ENCODE results near the gene RITA1.
"Not testable (repeated sequence)": the region's sequence is repeated elsewhere in the genome, so short reads cannot be mapped to it uniquely, and the experiment has no call there.

Gene RITA1

GRCh38 chr12:113204804-113205203, 19.3 kb downstream of the RITA1 start:
- no peak for DNase-seq
- Histone ChIP-seq H2BK15ac (ENCODE audit: low read depth, poor library complexity, severe bottlenecking) (no peak overlapping the region), H3K18ac (ENCODE audit: low read depth in 1 of 2, low read length in 2 of 2) (no peak overlapping the region), H2BK5ac (ENCODE audit: low read depth, low read length, poor library complexity, severe bottlenecking) (no peak overlapping the region), H3K27me3 (ENCODE audit: control insufficient read depth in 1 of 2, insufficient read depth in 1 of 2, low read length in 2 of 2) (no peaks in the 10 kb centered on the region), H3K4me3 (ENCODE audit: insufficient read depth in 1 of 2, low read depth in 1 of 2, low read length in 2 of 2) (no peak overlapping the region), H3K36me3 (ENCODE audit: control insufficient read depth in 1 of 2, insufficient read depth in 2 of 2, low read depth in 1 of 2, low read length in 2 of 2) (peaks cover 0 to 4% of the 10 kb centered on the region in 2 experiments), H4K8ac (ENCODE audit: low read length) (no peak overlapping the region), H3K9me3 (ENCODE audit: control insufficient read depth, low read length) (no peaks in the 10 kb centered on the region), H3K27ac (ENCODE audit: low read length, poor library complexity, severe bottlenecking) (no peak overlapping the region), H2BK12ac (ENCODE audit: low read length in 2 of 2) (no peak overlapping the region), H3K4me1 (ENCODE audit: control insufficient read depth, insufficient read depth, low read depth, low read length) (peaks cover 8% of the 10 kb centered on the region), H3K79me1 (replicated peaks; ENCODE audit: low read length, poor library complexity, severe bottlenecking) (no peaks in the 10 kb centered on the region), H3K9ac (ENCODE audit: low read length) (no peak overlapping the region), H3K4ac (ENCODE audit: low read depth in 1 of 2, low read length in 2 of 2) (no peak overlapping the region), H3K23ac (ENCODE audit: low read length in 2 of 2) (no peak overlapping the region), H3K14ac (ENCODE audit: low read length in 2 of 2) (no peak overlapping the region), H4K91ac (ENCODE audit: low read length) (no peak overlapping the region), H2BK120ac (ENCODE audit: low read depth, low read length) (no peak overlapping the region), H2AK5ac (ENCODE audit: low read length, severe bottlenecking) (no peak overlapping the region), H3K4me2 (ENCODE audit: low read length, poor library complexity, severe bottlenecking) (no peak overlapping the region), H2AFZ (ENCODE audit: low read depth, low read length) (no peak overlapping the region)
- 92% methylated on average over 3 of the region's 3 CpGs for WGBS

- peak overlapping the region in 1 of 2 experiments; percentile 25 for H3K18ac ChIP-seq (ENCODE audit: low read depth in 1 of 2, low read length in 2 of 2)
- not testable (repeated sequence) for H3K4me3 ChIP-seq (ENCODE audit: insufficient read depth in 1 of 2, low read depth in 1 of 2, low read length in 2 of 2); H3K4me2 ChIP-seq (ENCODE audit: low read length, poor library complexity, severe bottlenecking); H2BK15ac ChIP-seq (ENCODE audit: low read depth, poor library complexity, severe bottlenecking); H3K9ac ChIP-seq (ENCODE audit: low read length); H3K27ac ChIP-seq (ENCODE audit: low read length, poor library complexity, severe bottlenecking); H2AFZ ChIP-seq (ENCODE audit: low read depth, low read length); H3K9me3 ChIP-seq (ENCODE audit: control insufficient read depth, low read length); H3K4ac ChIP-seq (ENCODE audit: low read depth in 1 of 2, low read length in 2 of 2); H3K14ac ChIP-seq (ENCODE audit: low read length in 2 of 2); H3K27me3 ChIP-seq (ENCODE audit: control insufficient read depth in 1 of 2, insufficient read depth in 1 of 2, low read length in 2 of 2); H3K23ac ChIP-seq (ENCODE audit: low read length in 2 of 2); H2BK12ac ChIP-seq (ENCODE audit: low read length in 2 of 2); H4K8ac ChIP-seq (ENCODE audit: low read length); H3K36me3 ChIP-seq (ENCODE audit: control insufficient read depth in 1 of 2, insufficient read depth in 2 of 2, low read depth in 1 of 2, low read length in 2 of 2); H3K4me1 ChIP-seq (ENCODE audit: control insufficient read depth, insufficient read depth, low read depth, low read length); H2BK5ac ChIP-seq (ENCODE audit: low read depth, low read length, poor library complexity, severe bottlenecking); H2AK5ac ChIP-seq (ENCODE audit: low read length, severe bottlenecking); H3K79me1 ChIP-seq (replicated peaks; ENCODE audit: low read length, poor library complexity, severe bottlenecking); H2BK120ac ChIP-seq (ENCODE audit: low read depth, low read length); DNase-seq
- WGBS: 100% methylated on average over 5 of the region's 5 CpGs
- peak overlapping the region; percentile 32 for H4K91ac ChIP-seq (ENCODE audit: low read length)
These were observed 21.3 kb downstream of the RITA1 start for GRCh38 chr12:113206802-113207201.

- no peak overlapping the region for H3K23ac ChIP-seq (ENCODE audit: low read length in 2 of 2)
- WGBS: 71% methylated on average over 6 of the region's 6 CpGs
- peak; percentile 37 for DNase-seq
- H2AK5ac ChIP-seq (ENCODE audit: low read length, severe bottlenecking): no peak overlapping the region
- H3K4me3 ChIP-seq (ENCODE audit: insufficient read depth in 1 of 2, low read depth in 1 of 2, low read length in 2 of 2): no peak overlapping the region
- no peak overlapping the region for H2BK120ac ChIP-seq (ENCODE audit: low read depth, low read length)
- H3K36me3 ChIP-seq (ENCODE audit: control insufficient read depth in 1 of 2, insufficient read depth in 2 of 2, low read depth in 1 of 2, low read length in 2 of 2): no peaks in the 10 kb centered on the region
- no peaks in the 10 kb centered on the region for H3K4me1 ChIP-seq (ENCODE audit: control insufficient read depth, insufficient read depth, low read depth, low read length)
- no peaks in the 10 kb centered on the region for H3K27me3 ChIP-seq (ENCODE audit: control insufficient read depth in 1 of 2, insufficient read depth in 1 of 2, low read length in 2 of 2)
- no peak overlapping the region for H3K4me2 ChIP-seq (ENCODE audit: low read length, poor library complexity, severe bottlenecking)
- H3K27ac ChIP-seq (ENCODE audit: low read length, poor library complexity, severe bottlenecking): no peak overlapping the region
- no peak overlapping the region for H3K9ac ChIP-seq (ENCODE audit: low read length)
- H2BK15ac ChIP-seq (ENCODE audit: low read depth, poor library complexity, severe bottlenecking): no peak overlapping the region
- H3K9me3 ChIP-seq (ENCODE audit: control insufficient read depth, low read length): no peaks in the 10 kb centered on the region
- H2AFZ ChIP-seq (ENCODE audit: low read depth, low read length): no peak overlapping the region
- peak overlapping the region; percentile 20 to 74 for H2BK12ac ChIP-seq (ENCODE audit: low read length in 2 of 2)
- no peak overlapping the region for H2BK5ac ChIP-seq (ENCODE audit: low read depth, low read length, poor library complexity, severe bottlenecking)
- H3K18ac ChIP-seq (ENCODE audit: low read depth in 1 of 2, low read length in 2 of 2): peak overlapping the region in 1 of 2 experiments; percentile 22
- H3K4ac ChIP-seq (ENCODE audit: low read depth in 1 of 2, low read length in 2 of 2): peak overlapping the region in 1 of 2 experiments; percentile 30
- H4K91ac ChIP-seq (ENCODE audit: low read length): no peak overlapping the region
- H3K79me1 ChIP-seq (replicated peaks; ENCODE audit: low read length, poor library complexity, severe bottlenecking): no peaks in the 10 kb centered on the region
- no peak overlapping the region for H3K14ac ChIP-seq (ENCODE audit: low read length in 2 of 2)
- no peak overlapping the region for H4K8ac ChIP-seq (ENCODE audit: low read length)
These were observed 22.1 kb downstream of the RITA1 start for GRCh38 chr12:113207613-113208040.

- Histone ChIP-seq H3K9ac (ENCODE audit: low read length) (no peak overlapping the region), H2BK120ac (ENCODE audit: low read depth, low read length) (no peak overlapping the region), H3K18ac (ENCODE audit: low read depth in 1 of 2, low read length in 2 of 2) (peak overlapping the region; percentile 22 to 58), H3K27me3 (ENCODE audit: control insufficient read depth in 1 of 2, insufficient read depth in 1 of 2, low read length in 2 of 2) (no peaks in the 10 kb centered on the region), H4K8ac (ENCODE audit: low read length) (no peak overlapping the region), H2AK5ac (ENCODE audit: low read length, severe bottlenecking) (no peak overlapping the region), H3K14ac (ENCODE audit: low read length in 2 of 2) (no peak overlapping the region), H3K79me1 (replicated peaks; ENCODE audit: low read length, poor library complexity, severe bottlenecking) (no peaks in the 10 kb centered on the region), H2AFZ (ENCODE audit: low read depth, low read length) (no peak overlapping the region), H3K9me3 (ENCODE audit: control insufficient read depth, low read length) (no peaks in the 10 kb centered on the region), H3K36me3 (ENCODE audit: control insufficient read depth in 1 of 2, insufficient read depth in 2 of 2, low read depth in 1 of 2, low read length in 2 of 2) (no peaks in the 10 kb centered on the region), H3K4me1 (ENCODE audit: control insufficient read depth, insufficient read depth, low read depth, low read length) (no peaks in the 10 kb centered on the region), H3K23ac (ENCODE audit: low read length in 2 of 2) (no peak overlapping the region), H3K4ac (ENCODE audit: low read depth in 1 of 2, low read length in 2 of 2) (peak overlapping the region; percentile 9 to 46), H3K27ac (ENCODE audit: low read length, poor library complexity, severe bottlenecking) (no peak overlapping the region), H2BK15ac (ENCODE audit: low read depth, poor library complexity, severe bottlenecking) (no peak overlapping the region), H2BK12ac (ENCODE audit: low read length in 2 of 2) (peak overlapping the region; percentile 20 to 74), H2BK5ac (ENCODE audit: low read depth, low read length, poor library complexity, severe bottlenecking) (no peak overlapping the region), H3K4me3 (ENCODE audit: insufficient read depth in 1 of 2, low read depth in 1 of 2, low read length in 2 of 2) (no peak overlapping the region), H3K4me2 (ENCODE audit: low read length, poor library complexity, severe bottlenecking) (no peak overlapping the region), H4K91ac (ENCODE audit: low read length) (no peak overlapping the region)
- 77% methylated on average over 10 of the region's 10 CpGs for WGBS
- peak; percentile 80 for DNase-seq
These were observed 22.8 kb downstream of the RITA1 start for GRCh38 chr12:113208041-113208934.

Measured in mesenchymal stem cell (in vitro differentiated cells and primary cell).